Osteoblast (primary cell): ENCODE measurements around the gene BBLN. TPM values are rescaled to one million over a fixed set of nuclear protein-coding genes. Genes with fewer than 3 reads are reported as not detected.
A peak's percentile ranks its signal among the peaks of the same experiment; 100 is the strongest.
"Not testable (repeated sequence)": the region's sequence is repeated elsewhere in the genome, so short reads cannot be mapped to it uniquely, and the experiment has no call there.

Source experiments
- DNase-seq: peaks from one replicate; pipeline ENCODE4 v3.0.0; 2011; ENCODE audit warnings: low spot score, mixed read lengths; ENCODE audit not compliant: insufficient read length; ENCODE audit errors: missing footprints
- H2AFZ ChIP-seq: 2 replicates; pipeline ENCODE4 v1.6.0; 2011; ENCODE audit warnings: mild to moderate bottlenecking, low read length
- H3K27ac ChIP-seq: 2 replicates; pipeline ENCODE4 v1.5.1; 2011; ENCODE audit warnings: mild to moderate bottlenecking, low read depth, low read length, moderate library complexity
- H3K27me3 ChIP-seq: 2 replicates; pipeline ENCODE4 v1.6.0; 2012; ENCODE audit warnings: mild to moderate bottlenecking, control low read depth, inconsistent platforms, low read length, moderate library complexity; ENCODE audit not compliant: insufficient read depth
- H3K36me3 ChIP-seq: 2 replicates; pipeline ENCODE4 v1.5.1; 2011; ENCODE audit warnings: mild to moderate bottlenecking, low read length, control low read depth, moderate library complexity; ENCODE audit not compliant: insufficient read depth
- H3K4me1 ChIP-seq: 2 replicates; pipeline ENCODE4 v1.5.1; 2011; ENCODE audit warnings: mild to moderate bottlenecking, low read length, control low read depth, moderate library complexity; ENCODE audit not compliant: insufficient read depth
- H3K4me2 ChIP-seq: 2 replicates; pipeline ENCODE4 v1.6.0; 2011; ENCODE audit warnings: mild to moderate bottlenecking, low read length; ENCODE audit not compliant: insufficient read depth
- H3K4me3 ChIP-seq: fragments of 200-600 bp; sonication (generic); 3 replicates; pipeline ENCODE4 v1.5.1; 2012; ENCODE audit warnings: mild to moderate bottlenecking, low read length, inconsistent platforms; ENCODE audit not compliant: insufficient read depth
- H3K79me2 ChIP-seq: 2 replicates; pipeline ENCODE4 v1.6.0; 2012; ENCODE audit warnings: mild to moderate bottlenecking, low read length, control low read depth, inconsistent platforms; ENCODE audit not compliant: insufficient read depth
- H3K9me3 ChIP-seq: 2 replicates; pipeline ENCODE4 v1.5.1; 2011; ENCODE audit warnings: low read depth, low read length, control low read depth
- H4K20me1 ChIP-seq: 2 replicates; pipeline ENCODE4 v1.6.0; 2012; ENCODE audit warnings: mild to moderate bottlenecking, low read length, control low read depth; ENCODE audit not compliant: insufficient read depth
- total RNA-seq: library from RNA; depleted of rRNA; stranded (reverse); fragments of >200 nt; gene quantifications from 2 replicates; pipeline ENCODE4 v1.2.3, GENCODE V29; 2012
- TF ChIP-seq, protein P1 (sequence below): IDR thresholded peaks from 2 replicates; pipeline ENCODE4 v1.5.1; 2011; ENCODE audit warnings: mild to moderate bottlenecking, low read depth, low read length, moderate library complexity; ENCODE audit errors: extremely low read depth

Gene BBLN
- total RNA-seq, 1 donor, result 33.3 TPM

DNA sequence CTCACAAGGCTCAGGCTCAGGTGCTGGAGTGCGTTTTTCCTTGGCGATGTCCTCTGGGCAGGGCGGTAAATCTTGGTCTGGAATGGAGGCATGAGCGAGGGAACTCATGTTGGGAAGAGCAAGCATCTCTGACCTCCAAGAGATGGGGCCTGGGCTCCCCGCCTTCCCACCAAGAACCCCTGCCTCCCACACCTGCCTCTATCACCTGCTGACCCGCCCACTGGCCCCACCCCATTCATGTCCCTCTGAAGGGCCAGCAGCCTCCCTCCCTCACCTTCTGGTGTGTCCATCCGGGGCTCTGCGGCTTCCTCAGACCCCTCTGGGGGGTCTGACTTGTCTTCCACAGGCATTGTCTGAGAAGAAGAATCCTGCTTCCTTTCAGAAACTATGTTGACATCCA is 20.4 kb downstream of the BBLN start:
- no peak overlapping the region for H2AFZ ChIP-seq
- H3K27ac ChIP-seq, result no peak overlapping the region
- peaks cover 5% of the 10 kb centered on the region for H3K9me3 ChIP-seq
- peaks cover 69% of the 10 kb centered on the region for H3K36me3 ChIP-seq
- DNase-seq, result peak; percentile 48
- no peaks in the 10 kb centered on the region for H3K4me1 ChIP-seq
- no peak overlapping the region for H3K4me3 ChIP-seq
- TF ChIP-seq, protein P1, sequence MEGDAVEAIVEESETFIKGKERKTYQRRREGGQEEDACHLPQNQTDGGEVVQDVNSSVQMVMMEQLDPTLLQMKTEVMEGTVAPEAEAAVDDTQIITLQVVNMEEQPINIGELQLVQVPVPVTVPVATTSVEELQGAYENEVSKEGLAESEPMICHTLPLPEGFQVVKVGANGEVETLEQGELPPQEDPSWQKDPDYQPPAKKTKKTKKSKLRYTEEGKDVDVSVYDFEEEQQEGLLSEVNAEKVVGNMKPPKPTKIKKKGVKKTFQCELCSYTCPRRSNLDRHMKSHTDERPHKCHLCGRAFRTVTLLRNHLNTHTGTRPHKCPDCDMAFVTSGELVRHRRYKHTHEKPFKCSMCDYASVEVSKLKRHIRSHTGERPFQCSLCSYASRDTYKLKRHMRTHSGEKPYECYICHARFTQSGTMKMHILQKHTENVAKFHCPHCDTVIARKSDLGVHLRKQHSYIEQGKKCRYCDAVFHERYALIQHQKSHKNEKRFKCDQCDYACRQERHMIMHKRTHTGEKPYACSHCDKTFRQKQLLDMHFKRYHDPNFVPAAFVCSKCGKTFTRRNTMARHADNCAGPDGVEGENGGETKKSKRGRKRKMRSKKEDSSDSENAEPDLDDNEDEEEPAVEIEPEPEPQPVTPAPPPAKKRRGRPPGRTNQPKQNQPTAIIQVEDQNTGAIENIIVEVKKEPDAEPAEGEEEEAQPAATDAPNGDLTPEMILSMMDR, result no peak
- H3K4me2 ChIP-seq, result no peak overlapping the region
- H4K20me1 ChIP-seq, result peaks cover 4% of the 10 kb centered on the region
- H3K27me3 ChIP-seq, result no peaks in the 10 kb centered on the region
- H3K79me2 ChIP-seq, result no peaks in the 10 kb centered on the region

DNA sequence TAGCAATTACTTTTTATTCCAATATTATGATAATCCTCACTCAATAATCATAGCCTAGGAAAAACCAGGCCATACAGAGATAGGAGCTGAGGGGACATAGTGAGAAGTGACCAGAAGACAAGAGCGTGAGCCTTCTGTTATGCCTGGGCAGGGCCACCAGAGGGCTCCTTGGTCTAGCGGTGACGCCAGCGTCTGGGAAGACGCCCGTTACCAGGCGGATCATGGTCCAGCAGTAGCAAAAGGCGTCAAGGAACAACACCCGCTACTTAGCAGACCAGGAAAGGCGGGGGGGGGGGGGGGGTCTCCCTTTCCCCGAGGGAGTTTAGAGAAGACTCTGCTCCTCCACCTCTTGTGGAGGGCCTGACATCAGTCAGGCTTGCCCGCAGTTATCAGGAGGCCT is 21.4 kb downstream of the BBLN start:
- not testable (repeated sequence) for DNase-seq, H3K9me3 ChIP-seq, H3K4me2 ChIP-seq, H4K20me1 ChIP-seq, H3K27me3 ChIP-seq, H3K27ac ChIP-seq, H3K4me3 ChIP-seq, H3K79me2 ChIP-seq, H2AFZ ChIP-seq, H3K4me1 ChIP-seq
- TF ChIP-seq, protein P1, result peak; percentile 32
- H3K36me3 ChIP-seq, result peaks cover 58% of the 10 kb centered on the region

DNA sequence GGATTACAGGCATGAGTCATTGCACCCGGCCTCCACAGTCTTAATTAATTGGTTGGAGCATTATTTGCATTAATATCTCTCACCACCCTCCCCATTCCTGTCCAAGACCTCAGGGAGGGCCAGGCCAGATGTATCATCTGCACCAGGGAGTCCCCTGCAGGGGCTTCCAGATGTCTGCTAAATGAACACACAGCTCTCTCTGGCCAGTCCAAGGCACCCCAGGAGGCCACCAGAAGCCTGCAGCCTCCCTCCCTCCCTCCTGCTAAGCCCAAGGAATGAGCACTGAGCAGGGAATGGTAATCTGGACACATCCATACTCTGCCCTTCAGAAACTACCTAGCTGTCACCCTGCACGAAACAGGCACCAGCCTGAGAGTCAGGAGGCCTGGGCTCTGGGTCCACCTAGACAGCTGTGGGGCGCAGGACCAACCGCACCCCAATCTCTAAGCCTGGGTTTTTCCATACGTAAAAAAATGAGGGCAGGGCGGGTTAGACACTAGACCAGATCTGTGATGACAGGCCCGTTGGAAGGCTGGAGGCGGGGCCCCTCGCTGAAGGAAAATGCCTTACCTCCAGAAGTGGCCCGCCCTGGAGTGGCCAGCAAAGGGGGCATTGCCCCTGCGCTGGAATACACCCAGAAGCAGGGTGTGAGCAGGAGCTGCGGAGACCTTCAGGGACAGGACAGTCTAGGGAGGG is 23.0 kb downstream of the BBLN start:
- H3K36me3 ChIP-seq, result peaks cover 56% of the 10 kb centered on the region
- TF ChIP-seq, protein P1, result no peak

DNA sequence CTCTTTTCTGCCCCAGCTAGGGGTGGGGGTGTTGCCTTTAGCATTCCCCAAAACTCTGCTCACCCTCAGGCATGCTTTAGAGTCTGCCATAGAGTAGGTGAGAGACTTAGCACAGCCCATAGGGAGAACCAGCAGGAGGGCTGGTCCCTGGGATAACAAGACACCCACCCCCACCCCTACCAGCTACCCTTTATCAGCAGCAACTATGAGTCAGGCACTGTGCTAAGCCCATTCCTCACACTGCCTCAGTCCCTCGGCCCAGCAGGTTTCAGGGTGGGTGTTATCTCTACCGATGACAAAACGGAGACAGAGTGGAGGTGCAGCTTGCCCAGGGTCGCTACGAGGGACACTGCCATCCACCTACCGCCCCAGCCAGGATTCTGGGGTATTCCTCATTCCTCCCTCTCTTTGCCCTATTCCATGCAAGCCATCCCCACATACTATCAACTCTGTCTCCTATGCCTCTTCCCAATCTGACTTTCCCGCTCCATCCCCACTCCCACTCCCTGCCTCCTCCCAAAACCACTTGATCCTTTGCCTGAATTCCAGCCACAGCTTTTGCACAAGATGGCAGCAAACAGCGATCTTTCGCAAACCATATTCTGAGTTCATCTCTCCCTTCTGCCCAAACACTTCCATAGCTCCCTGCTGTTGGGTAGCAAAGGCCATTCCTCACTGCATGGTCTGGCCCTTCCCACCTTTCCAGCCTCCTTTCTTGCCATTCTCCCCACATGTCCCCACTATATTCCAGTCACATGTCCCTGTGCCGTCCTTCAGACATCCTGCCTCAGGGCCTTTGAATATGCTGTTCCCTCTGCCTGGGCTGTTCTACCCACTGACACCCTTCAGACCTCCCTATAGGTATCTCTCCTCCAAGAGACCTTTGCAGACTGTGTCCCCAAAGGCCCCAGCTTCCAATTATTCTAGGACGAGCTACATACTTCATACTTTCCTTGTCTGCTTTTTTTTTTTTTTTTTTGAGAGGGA is 26.2 kb downstream of the BBLN start:
- Histone ChIP-seq H3K79me2 (peaks cover 32% of the 10 kb centered on the region), H3K4me2 (no peak overlapping the region), H3K36me3 (peaks cover 44% of the 10 kb centered on the region), H3K27ac (no peak overlapping the region), H3K27me3 (no peaks in the 10 kb centered on the region), H4K20me1 (peaks cover 3% of the 10 kb centered on the region), H3K9me3 (no peaks in the 10 kb centered on the region), H2AFZ (no peak overlapping the region), H3K4me3 (no peak overlapping the region), H3K4me1 (peaks cover 6% of the 10 kb centered on the region)
- TF ChIP-seq, protein P1, result no peak
- no peak for DNase-seq

More for the DNA sequence above, 23.0 kb downstream of the BBLN start:
- H3K27ac ChIP-seq, result no peak overlapping the region
- no peak overlapping the region for H3K4me2 ChIP-seq
- H3K27me3 ChIP-seq, result no peaks in the 10 kb centered on the region
- DNase-seq, result peak; percentile 6
- H2AFZ ChIP-seq, result no peak overlapping the region
- H3K4me1 ChIP-seq, result no peaks in the 10 kb centered on the region
- H3K79me2 ChIP-seq, result peaks cover 8% of the 10 kb centered on the region
- peaks cover 4% of the 10 kb centered on the region for H4K20me1 ChIP-seq
- H3K4me3 ChIP-seq, result no peak overlapping the region
- H3K9me3 ChIP-seq, result peaks cover 5% of the 10 kb centered on the region
